Stimulated activated CD4-positive, alpha-beta T cell treated with anti-CD3 and anti-CD28 coated beads, Interleukin-12 subunit alpha, Interleukin-12 subunit beta, amount 100 ng/mL, for 48 hours (primary cell): Measurements from ENCODE around the gene ZNF557.

Experiments used
- DNase-seq, 3 donors: peaks; one replicate each; pipeline ENCODE4 v3.0.0-alpha.2; 2020; ENCODE audit warnings: low read depth in 2 of 3, low spot score in 1 of 3

ZNF557 gene

DNA sequence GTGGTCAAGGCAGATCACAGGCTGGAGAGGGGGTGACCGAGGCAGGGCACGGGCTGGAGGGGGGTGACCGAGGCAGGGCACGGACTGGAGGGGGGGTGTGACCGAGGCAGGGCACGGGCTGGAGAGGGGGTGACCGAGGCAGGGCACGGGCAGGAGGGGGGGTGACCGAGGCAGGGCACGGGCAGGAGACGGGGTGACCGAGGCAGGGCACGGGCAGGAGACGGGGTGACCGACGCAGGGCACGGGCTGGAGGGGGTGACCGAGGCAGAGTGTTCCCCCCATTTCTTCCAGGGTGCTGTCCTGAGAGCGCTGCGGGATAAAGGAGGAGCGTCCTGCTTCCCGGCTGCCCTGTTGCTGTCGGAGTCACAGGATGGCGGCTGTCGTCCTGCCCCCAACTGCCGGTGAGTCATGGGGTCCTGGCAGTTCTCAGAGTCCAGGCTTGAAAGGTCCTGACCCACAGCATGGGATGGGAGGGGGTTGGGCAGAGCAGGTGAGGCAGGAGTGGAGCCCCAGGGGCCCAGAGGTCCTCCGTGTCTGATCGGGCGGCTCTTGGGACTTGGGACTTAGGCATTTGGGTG lies 5.3 kb downstream of the ZNF557 start:
- DNase-seq, result no peak

DNA sequence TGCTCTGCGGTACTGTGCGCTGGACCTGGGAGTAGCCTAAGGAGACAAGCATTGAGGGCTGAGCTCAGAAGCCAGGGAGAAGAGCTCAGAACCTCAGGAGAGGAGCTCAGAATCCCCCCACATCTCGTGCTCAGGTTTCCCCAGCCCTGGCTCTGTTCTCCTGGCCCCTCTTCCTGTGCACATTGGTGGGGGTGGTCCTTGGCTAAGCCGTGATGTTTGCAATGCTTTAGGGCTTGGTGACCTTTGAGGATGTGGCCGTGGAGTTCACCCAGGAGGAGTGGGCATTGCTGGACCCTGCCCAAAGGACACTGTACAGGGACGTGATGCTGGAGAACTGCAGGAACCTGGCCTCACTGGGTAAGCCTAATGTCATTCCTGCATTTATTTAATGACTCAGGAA lies 6.6 kb downstream of the ZNF557 start:
- no peak for DNase-seq

DNA sequence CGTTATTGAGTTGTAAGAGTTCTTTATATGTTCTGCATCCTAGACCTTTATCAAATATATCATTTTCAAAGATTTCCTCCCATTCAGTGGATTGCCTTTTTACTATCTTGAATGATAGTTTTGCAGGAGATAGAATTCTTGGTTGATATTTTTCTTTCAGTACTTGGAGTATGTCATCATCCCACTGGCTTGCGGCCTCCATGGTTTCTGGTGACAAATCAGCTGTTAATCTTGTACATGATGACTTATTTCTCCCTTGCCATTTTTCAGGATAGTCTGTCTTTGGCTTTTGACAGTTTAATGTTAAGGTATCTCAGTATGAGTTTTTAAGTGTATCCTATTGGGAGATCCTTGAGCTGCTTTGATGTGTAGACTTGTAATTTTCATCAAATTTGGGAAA lies 8.5 kb downstream of the ZNF557 start:
- DNase-seq, result no peak

DNA sequence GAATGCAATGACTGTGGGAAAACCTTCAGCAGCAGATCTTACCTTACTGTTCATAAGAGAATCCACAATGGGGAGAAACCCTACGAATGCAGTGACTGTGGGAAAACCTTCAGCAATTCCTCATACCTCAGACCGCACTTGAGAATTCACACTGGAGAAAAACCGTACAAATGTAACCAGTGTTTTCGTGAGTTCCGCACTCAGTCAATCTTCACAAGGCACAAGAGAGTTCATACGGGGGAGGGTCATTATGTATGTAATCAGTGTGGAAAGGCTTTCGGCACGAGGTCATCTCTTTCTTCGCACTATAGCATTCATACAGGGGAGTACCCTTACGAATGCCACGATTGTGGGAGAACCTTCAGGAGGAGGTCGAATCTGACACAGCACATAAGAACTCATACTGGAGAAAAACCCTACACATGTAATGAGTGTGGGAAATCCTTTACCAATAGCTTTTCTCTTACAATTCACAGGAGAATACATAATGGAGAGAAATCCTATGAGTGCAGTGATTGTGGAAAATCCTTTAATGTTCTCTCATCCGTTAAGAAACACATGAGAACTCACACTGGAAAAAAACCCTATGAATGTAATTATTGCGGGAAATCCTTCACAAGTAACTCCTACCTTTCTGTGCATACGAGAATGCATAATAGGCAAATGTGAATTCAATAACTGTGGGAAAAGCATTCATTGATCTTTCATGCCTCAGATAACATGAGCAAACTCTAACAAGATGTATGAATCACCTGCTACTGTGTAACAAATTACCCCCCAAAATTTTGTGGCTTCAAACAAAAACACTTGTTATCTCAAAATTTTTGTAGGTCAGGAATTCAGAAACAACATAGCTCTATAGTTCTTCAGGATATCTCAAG lies 13.8 kb downstream of the ZNF557 start:
- no peak for DNase-seq

DNA sequence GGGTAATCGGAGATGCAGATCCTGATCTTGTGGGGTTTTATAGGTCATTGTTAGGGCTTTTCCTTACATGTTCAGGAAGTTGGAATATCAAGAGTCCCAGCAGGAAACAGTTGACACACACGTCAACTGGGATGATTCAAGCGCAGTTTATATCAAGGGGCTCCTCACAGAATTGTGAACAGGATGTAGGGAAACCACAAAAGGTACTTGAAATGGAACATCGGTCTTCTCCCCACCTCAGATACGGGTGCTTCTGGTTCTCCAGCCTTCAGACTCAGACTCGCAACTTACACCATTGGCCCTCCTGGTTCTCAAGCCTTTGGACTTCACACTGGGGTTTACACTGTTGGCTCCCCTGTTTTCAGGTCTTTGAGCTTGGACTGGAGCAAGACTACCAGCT lies 19.5 kb downstream of the ZNF557 start:
- no peak for DNase-seq

DNA sequence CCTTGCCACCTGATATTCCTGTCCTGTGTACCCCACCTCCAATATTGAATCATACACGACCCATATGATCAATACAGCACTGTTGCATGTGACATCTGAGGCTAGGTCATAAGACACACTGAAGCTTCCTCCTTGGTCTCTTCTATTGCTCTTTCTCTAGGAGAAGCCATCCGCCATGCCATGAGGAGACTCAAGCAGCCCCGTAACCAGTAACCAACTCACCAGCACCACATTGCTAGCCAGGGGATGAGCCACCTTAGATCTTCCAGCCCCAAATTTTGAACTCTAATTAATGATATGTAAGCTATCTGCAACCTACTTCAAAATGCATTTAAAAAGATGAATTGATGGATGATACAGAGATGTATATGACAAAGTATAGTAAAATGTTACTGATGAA lies 28.6 kb downstream of the ZNF557 start:
- no peak for DNase-seq

DNA sequence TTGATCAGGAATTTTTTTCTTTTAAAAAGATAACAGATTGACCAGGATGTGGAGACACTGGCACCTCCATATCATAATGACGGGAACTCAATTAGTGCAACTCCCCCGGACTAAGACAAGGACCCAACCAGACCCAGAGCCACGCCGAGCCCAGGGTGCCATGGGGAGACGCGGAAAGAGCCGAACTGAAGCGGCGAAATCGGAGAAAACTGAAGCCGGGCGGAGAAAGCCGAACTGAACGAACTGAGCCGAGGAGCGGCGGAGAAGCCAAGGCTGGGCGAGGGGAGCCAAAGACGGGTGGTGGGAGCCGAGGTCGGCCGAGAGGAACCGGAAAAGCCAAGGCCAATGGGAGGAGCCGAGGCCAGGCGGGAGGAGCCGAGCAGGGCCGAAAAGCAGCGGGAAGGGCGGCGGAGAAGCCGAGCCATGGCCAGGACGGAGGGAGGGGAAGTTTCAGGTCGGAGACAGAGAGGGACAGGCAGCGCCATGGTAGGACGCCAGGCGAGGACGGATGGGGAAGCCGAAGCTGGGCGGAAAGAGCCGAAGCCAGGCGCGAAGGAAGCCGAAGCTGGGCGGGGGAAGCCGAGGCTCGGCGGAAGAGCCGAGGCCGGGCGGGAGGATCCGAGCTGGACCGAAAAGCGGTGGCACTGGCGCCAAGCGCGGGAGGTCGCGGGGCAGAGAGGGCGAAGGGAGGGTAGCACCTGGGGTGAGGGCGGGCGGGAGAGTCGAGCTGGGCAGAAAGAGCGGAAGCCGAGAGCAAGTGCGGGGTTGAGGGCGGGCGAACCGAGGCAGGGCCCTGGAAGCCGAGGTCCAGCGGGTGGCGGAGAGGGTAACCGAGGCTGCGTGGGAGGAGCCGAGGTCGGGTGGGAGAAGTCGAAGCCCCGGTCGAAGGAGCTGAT lies 29.4 kb downstream of the ZNF557 start:
- peak; percentile 84 to 85 (median 85) for DNase-seq

DNA sequence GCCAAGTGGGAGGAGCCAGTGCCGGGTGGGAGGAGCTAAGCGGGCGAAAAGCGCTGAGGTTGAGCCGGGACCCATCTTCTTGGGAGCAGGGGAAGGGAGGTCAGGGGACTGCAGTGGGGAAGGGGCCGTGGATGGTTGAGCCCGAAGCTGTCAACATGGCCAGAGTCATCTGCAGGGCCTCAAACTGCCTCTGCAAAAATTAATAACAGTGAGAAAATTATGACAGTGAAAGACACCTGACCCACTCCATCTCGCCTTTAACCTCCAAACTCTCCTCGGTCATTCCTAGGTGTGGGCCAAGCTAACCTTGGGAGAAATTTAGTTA lies 30.1 kb downstream of the ZNF557 start:
- peak in 1 of 3 donors; percentile 83 for DNase-seq

DNA sequence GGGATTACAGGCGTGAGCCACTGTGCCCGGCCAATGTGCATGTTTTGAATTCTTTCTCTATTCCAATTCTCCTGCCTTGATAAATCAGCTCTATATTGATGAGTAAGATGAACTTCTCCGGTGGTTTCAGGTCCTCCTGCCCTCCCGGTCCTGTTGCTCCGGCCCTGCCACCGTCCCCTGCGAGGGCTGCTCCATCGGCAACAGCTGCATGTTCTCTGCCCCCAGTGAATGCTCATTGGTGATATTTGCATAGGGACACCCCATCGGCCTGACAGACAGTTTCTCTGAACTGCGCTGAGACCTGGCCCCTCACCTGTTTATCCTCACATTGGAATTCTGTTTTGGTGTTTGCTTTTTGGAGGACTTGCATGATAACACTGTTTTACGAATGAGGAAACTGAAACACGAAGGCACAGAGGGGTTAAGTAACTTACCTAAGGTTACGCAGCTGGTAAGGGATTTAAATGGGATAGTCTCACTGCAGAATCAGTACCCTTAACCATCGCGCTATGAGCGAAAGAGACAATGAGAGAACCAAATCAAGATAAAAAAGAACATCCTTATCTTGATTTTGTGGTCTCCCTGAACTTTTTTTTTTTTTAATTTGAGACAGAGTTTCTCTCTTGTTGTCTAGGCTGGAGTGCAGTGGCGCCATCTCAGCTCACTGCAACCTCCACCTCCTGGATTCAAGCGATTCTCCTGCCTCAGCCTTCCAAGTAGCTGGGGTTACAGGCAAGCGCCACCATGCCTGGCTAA lies 32.2 kb downstream of the ZNF557 start:
- no peak for DNase-seq

DNA sequence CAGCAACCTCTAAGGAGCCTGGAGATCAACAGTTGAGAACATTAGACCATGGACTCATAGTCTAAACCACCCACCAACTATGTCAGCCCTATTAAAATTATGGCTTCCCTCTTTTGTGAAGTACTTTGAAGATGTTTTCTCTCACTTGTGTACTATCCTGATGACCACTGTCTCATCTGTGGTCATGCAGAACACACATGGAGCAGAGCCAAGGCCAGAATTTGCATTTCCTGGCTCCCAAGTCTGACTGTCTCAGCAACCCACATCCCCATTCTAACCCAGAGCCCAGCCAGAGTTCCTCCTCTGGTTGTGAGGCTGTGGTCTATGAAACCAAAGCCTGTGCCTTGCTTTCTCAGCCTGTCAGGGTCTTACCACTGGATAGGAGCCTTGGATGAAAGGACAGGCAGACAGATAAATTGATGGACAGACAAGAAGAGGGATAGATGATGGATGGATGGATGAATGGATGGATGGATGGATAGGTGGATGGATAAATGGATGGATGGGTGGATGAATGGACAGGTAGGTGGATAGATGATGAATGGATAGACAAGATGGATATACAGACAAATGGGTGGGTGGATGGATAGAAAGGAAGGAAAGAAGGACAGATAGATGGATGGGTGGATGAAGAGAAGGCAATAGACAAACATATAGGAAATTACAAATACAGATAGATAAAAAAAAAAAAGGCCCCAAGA lies 35.4 kb downstream of the ZNF557 start:
- no peak for DNase-seq

DNA sequence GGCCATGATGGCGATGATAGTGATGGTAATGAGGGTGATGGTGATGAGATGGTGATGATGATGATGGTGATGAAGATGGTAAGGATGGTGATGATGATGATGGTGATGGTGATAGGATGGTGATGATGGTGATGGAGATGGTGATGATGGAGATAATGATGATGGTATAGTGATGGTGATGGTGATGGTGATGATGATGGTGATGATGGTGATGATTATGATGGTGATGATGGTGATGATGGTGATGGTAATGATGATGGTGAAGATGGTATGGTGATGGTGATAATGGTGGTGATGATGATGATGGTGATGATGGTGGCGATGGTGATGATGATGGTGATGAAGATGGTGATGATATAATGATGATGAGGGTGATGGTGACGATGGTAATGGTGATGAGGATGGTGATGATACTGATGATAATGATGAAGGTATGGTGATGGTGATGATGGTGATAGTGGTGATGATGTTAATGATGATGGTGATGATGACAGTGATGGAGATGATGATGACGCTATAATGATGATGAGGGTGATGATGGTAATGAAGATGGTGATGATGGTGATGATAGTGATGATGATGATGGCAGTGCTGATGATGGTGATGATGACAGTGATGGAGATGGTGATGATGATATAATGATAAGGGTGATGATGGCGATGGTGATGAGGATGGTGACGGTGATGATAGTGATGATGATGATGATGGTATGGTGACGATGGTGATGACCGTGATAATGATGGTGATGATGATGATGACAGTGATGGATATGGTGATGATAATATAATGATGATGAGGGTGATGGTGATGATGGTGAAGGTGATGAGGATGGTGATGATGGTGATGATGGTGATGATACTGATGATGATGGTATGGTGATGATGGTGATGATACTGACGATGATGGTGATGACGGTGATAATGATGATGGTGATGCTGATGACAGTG lies 37.5 kb downstream of the ZNF557 start:
- DNase-seq, result no peak

DNA sequence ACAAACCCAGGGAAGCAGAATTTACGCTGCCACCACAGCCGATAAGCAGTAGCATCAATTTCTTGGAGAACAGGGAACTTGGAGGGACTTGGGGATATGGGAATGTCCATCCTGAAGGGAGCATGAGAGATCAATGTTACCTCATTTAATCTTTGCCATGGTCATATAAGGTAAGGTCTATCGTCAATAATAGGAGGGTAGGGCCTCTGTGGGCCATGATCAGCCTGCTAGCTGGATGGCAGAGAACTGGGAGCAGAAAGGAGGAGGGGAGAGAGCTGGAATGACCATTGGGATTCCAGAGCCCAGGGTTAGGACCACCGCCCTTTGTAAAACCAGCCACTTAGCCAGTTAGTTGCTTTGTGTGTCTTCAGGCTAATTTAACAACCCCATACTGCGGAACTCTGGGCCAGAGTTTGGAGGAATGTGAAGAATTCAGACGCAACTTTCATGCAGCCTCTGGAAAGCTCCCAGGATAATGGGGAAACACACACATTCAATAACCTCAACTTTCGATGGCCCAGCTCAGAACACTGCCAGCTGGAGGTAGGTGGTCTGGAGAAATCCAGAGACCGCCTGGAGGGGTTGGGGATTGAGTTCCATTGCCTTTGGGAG lies 40.3 kb downstream of the ZNF557 start:
- DNase-seq, result no peak

DNA sequence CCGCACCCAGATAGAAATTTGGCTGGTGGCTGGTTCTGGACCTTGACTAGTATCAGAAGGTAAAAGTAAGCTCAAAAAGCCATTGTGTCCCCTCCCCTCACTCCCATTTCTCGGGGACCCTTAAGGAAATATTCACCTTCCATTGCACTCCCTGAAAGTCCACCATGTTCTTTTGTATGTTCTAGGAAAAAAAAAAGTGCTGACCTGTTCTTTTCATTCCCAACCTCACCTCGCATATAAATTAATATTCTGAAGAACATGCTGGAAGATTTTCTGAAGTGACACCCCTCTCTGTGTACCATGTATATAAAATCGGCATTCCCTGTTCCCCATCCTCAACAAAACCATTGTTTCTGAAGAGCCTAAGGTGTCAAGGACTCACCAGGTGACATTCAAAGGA lies 43.2 kb downstream of the ZNF557 start:
- no peak for DNase-seq

DNA sequence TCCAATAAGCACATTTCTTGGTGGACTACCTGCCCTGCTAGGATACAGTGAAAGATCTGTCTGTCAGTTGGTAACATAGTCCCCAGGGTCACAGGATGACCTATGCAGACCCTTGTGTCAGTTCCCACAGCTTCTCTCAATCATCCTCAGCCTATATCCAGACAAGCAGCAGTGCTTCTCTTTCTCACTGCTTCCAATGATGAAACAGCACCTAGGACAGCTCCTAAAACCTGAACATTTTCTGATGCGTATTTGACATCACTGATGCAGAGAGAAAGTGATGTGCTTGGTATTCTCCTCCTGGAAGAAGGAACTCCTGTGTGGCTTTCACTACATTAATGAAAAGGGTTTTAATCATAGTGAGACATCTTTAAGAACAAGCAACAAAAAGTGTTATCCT lies 43.7 kb downstream of the ZNF557 start:
- DNase-seq, result no peak

DNA sequence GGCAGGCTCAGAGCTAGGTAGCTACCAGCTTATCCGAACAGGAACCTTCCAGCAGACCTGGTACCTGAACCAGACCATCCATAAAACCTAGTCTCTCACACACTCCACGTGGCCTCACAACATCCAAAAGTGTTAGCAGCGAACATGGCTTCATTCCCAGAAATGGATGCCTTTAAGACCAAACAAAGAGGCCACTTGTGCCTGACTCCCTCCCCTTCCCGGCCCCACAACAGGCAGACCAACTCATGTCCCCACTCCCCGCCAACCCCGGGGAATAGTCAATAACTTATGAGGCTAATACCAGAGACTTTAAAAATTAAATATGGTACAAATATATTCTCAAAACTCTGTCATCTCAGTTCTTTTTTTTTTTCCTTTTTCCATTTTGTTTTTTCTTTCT lies 46.2 kb downstream of the ZNF557 start:
- no peak for DNase-seq

DNA sequence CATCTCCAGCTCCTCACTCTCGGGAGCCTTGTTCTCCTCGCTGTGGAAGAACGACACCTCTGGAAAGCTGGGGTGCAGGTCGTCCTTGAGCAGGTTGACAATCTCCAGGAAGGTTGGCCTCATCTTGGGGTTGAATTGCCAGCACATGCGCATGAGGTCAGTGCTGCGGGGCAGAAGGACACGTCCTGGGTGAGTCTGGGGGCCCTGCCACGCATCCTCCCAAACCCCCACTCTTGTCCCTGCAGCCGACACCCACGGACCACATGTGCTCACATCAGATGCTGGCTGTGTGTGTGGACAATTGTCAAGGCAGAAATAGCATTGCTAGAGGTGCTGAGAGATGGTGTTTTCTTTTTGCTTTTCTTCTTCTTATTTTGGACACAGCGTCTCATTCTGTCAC lies 47.7 kb downstream of the ZNF557 start:
- DNase-seq, result no peak

DNA sequence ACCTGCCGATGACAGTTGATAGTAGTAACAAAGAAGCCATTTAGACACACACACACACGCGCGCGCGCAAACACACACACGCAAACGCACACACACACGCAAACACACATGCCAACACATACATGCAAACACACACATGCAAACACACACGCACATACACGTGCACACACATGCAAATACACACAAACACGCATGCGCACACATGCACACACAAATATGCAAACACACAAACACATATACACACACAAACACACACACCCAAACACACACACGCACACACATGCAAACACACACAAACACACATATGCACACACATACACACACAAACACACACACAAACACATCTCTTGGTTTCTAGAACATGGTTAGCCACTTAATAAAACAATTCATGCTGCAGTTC lies 50.1 kb downstream of the ZNF557 start:
- DNase-seq, result no peak

DNA sequence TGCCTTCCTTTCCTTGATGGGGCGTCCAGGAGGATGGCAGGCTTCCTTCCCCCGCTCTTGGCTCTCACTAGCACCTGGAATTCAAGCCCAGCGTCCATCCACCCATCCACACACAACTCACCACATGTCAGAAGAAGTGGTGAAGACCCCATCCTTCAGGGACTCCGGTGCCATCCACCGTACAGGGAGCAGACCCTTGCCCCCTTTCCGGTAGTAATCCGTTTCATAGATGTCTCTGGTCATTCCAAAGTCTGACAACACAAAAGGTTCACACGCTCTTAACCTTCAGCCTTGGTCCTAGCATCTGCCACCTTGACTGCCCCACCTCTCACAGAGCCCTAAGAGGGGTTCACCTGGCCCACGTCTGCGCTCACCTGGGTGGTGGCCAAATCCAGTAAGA lies 51.0 kb downstream of the ZNF557 start:
- no peak for DNase-seq

DNA sequence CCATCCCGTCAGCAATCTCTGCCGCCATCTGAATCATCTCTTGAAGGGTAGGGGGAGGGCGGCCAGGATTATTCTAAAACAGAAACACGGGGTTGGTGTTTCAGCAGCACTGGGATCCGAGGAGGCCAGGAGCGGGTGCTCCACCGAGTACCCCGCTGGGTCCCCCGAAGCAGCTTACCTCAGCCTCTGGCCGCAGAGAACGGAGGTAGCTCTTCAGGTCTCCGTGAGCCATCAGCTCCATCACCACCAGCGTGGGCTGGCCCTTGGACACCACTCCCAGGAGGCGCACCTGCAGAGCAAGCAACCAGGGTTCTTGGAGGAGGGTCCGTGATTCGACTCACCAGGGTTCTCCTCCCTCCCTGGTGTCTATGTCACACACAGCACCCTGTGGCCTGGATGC lies 53.2 kb downstream of the ZNF557 start:
- no peak for DNase-seq
